Mucosa of stomach (tissue), 1 donor: ENCODE measurements around the gene SSH2.
"Not testable (repeated sequence)": the region's sequence is repeated elsewhere in the genome, so short reads cannot be mapped to it uniquely, and the experiment has no call there.

ENCODE experiments used
- H3K27me3 ChIP-seq: one replicate; pipeline ENCODE4 v1.7.0; 2013; ENCODE audit warnings: mild to moderate bottlenecking, low read length; ENCODE audit not compliant: control insufficient read depth, insufficient read depth
- H3K36me3 ChIP-seq: one replicate; pipeline ENCODE4 v1.7.0; 2013; ENCODE audit warnings: low read length; ENCODE audit not compliant: control insufficient read depth, insufficient read depth
- H3K4me1 ChIP-seq: one replicate; pipeline ENCODE4 v1.7.0; 2013; ENCODE audit warnings: mild to moderate bottlenecking, low read length; ENCODE audit not compliant: control insufficient read depth, insufficient read depth
- H3K4me3 ChIP-seq: one replicate; pipeline ENCODE4 v1.7.0; 2013; ENCODE audit warnings: low read length
- H3K9ac ChIP-seq: one replicate; pipeline ENCODE4 v1.7.0; 2013; ENCODE audit warnings: mild to moderate bottlenecking, low read length, moderate library complexity
- H3K9me3 ChIP-seq: one replicate; pipeline ENCODE4 v1.7.0; 2013; ENCODE audit warnings: mild to moderate bottlenecking, low read length, moderate library complexity; ENCODE audit not compliant: control insufficient read depth
- donor health status: Pancreatic carcinoma.

SSH2 gene

DNA sequence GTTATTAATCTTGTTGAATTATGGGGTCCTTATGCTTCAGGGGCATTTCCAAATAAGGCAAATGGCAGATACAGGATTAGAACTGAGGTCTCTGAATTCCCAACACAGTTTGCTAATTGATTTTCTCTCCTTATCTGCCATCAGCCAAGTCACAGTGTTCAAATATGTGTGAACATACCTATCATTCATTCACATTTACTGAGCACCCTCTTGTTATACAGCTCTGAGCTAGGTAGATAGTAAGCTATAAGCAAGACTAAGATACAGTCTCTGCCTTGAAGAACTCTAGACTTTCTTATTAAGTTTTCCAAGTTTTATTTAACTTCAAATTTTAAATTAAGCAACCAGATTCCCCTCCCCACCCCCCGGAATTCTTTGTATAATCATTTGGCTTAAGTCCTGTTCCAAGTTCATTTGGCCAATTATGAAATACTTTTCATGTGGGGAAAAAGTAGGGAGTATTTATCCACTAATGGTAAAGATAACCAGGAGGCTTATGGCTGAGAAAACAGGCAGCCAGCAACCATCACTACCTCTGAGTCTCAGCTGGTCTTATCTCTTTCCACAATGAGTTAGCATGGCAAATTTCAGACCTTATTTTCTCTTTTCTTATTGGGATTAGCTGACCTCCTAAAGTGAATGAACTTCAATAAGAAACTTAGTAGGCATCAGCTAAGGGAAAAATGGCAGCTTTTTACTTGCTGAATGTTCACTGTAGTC is 275.9 kb downstream of the SSH2 start:
- Histone ChIP-seq H3K36me3 (no peaks in the 10 kb centered on the region), H3K4me3 (no peak overlapping the region), H3K27me3 (no peaks in the 10 kb centered on the region), H3K4me1 (no peaks in the 10 kb centered on the region), H3K9me3 (no peaks in the 10 kb centered on the region), H3K9ac (no peak overlapping the region)

DNA sequence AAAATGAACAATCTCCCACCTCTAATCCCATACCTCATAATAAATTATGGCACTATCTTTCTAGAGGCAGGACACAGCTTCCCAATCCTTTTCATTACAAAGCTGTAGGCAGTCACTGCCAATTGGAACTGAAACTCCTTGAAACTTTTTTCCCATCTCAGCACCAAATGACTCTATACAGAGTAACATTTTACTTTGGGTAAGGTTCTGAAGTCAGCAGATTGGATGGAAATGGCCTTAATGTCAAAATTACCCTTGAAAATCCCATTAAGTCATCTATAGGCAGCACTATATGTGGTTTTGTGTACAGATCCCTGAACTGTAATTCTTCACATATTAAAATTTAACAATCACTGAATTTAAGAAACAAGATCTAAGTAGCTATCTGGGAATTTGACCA is 277.1 kb downstream of the SSH2 start:
- no peaks in the 10 kb centered on the region for H3K9me3 ChIP-seq
- H3K9ac ChIP-seq, result no peak overlapping the region
- H3K27me3 ChIP-seq, result no peaks in the 10 kb centered on the region
- no peaks in the 10 kb centered on the region for H3K4me1 ChIP-seq
- H3K4me3 ChIP-seq, result no peak overlapping the region
- H3K36me3 ChIP-seq, result no peaks in the 10 kb centered on the region

DNA sequence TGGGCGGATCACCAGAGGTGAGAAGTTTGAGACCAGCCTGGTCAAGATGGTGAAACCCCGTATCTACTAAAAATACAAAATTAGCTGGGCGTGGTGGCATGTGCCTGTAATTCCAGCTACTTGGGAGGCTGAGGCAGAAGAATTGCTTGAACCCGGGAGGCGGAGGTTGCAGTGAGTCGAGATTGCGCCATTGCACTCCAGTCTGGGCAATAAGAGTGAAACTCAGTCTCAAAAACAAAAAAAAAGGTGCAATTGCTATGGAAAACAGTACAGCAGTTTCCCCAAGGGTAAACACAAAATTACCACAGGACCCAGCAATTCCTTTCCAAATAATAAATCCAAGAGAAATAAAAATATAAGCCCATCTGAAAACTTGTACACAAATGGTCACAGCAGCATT is 278.1 kb downstream of the SSH2 start:
- H3K9ac ChIP-seq, H3K36me3 ChIP-seq, H3K4me3 ChIP-seq, H3K27me3 ChIP-seq, H3K9me3 ChIP-seq, H3K4me1 ChIP-seq: not testable (repeated sequence)

DNA sequence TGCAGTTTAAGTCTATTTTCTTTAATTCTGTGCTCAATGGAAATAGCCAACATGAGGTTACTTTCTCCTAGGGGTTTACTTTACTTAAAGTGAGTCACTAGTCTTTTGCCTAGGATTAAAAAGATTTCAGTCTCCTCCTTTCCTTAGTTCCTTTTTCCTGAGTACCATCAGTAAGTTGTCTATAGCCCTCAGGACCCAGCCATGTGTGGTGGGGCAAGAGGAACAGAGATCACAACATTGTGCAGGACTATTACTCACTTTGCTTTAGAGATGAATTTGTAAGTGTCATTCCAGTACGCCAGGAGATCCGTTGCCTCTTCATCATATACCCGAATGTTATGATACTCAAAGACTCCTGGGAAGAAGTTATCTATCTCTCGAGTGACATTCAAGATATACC is 279.6 kb downstream of the SSH2 start:
- Histone ChIP-seq H3K27me3 (no peaks in the 10 kb centered on the region), H3K36me3 (no peaks in the 10 kb centered on the region), H3K4me1 (no peaks in the 10 kb centered on the region), H3K9me3 (no peaks in the 10 kb centered on the region), H3K4me3 (no peak overlapping the region), H3K9ac (no peak overlapping the region)

GRCh38 chr17:29649359-29649758 is 280.7 kb downstream of the SSH2 start:
- Histone ChIP-seq H3K36me3 (no peaks in the 10 kb centered on the region), H3K4me3 (no peak overlapping the region), H3K4me1 (no peaks in the 10 kb centered on the region), H3K9ac (no peak overlapping the region), H3K9me3 (no peaks in the 10 kb centered on the region), H3K27me3 (no peaks in the 10 kb centered on the region)

- Histone ChIP-seq H3K4me1 (peaks cover 10% of the 10 kb centered on the region), H3K9ac (no peak overlapping the region), H3K4me3 (no peak overlapping the region), H3K36me3 (no peaks in the 10 kb centered on the region), H3K27me3 (no peaks in the 10 kb centered on the region), H3K9me3 (no peaks in the 10 kb centered on the region)
These were observed 282.0 kb downstream of the SSH2 start for GRCh38 chr17:29648005-29648404.

GRCh38 chr17:29645515-29646051 is 284.4 kb downstream of the SSH2 start:
- H3K4me1 ChIP-seq, result peaks cover 16% of the 10 kb centered on the region
- no peak overlapping the region for H3K9ac ChIP-seq
- no peak overlapping the region for H3K4me3 ChIP-seq

GRCh38 chr17:29643817-29644160 is 286.2 kb downstream of the SSH2 start:
- H3K9ac ChIP-seq, result no peak overlapping the region
- H3K4me1 ChIP-seq, result peaks cover 27% of the 10 kb centered on the region
- no peaks in the 10 kb centered on the region for H3K36me3 ChIP-seq
- no peak overlapping the region for H3K4me3 ChIP-seq
- H3K9me3 ChIP-seq, result no peaks in the 10 kb centered on the region
- no peaks in the 10 kb centered on the region for H3K27me3 ChIP-seq

More at GRCh38 chr17:29645515-29646051, 284.4 kb downstream of the SSH2 start:
- Histone ChIP-seq H3K9me3 (no peaks in the 10 kb centered on the region), H3K27me3 (no peaks in the 10 kb centered on the region), H3K36me3 (no peaks in the 10 kb centered on the region)

DNA sequence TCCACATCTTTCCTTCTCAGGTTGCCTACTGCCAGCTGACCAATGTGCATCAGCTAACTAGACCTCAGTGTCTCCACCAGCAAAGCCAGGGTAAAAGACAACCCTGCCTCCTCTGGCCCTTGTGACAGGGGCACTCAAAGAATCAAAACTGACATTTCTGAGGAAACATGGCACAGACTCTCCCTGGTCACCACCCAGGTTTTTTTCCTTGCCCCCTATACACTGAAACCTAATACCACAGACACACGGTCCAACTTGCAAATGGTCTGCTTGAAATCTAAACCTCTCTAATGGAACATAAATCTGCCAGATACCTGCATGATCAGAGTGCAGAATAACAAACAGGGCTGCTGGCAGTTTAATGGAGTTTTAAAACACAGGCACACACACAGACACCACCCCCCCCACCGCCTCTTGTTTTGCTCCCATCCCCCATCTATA is 287.8 kb downstream of the SSH2 start:
- no peaks in the 10 kb centered on the region for H3K9me3 ChIP-seq
- no peak overlapping the region for H3K4me3 ChIP-seq
- no peak overlapping the region for H3K9ac ChIP-seq
- H3K4me1 ChIP-seq, result peaks cover 27% of the 10 kb centered on the region
- H3K36me3 ChIP-seq, result no peaks in the 10 kb centered on the region
- H3K27me3 ChIP-seq, result no peaks in the 10 kb centered on the region

GRCh38 chr17:29640981-29641642 is 288.9 kb downstream of the SSH2 start:
- peaks cover 27% of the 10 kb centered on the region for H3K4me1 ChIP-seq
- no peak overlapping the region for H3K4me3 ChIP-seq
- no peak overlapping the region for H3K9ac ChIP-seq
- H3K9me3 ChIP-seq, result no peaks in the 10 kb centered on the region
- H3K27me3 ChIP-seq, result no peaks in the 10 kb centered on the region
- H3K36me3 ChIP-seq, result no peaks in the 10 kb centered on the region

- H3K4me3 ChIP-seq, result no peak overlapping the region
- no peaks in the 10 kb centered on the region for H3K9me3 ChIP-seq
- peaks cover 27% of the 10 kb centered on the region for H3K4me1 ChIP-seq
- H3K36me3 ChIP-seq, result no peaks in the 10 kb centered on the region
- H3K9ac ChIP-seq, result no peak overlapping the region
- no peaks in the 10 kb centered on the region for H3K27me3 ChIP-seq
These were observed 289.6 kb downstream of the SSH2 start for GRCh38 chr17:29640413-29640812.

DNA sequence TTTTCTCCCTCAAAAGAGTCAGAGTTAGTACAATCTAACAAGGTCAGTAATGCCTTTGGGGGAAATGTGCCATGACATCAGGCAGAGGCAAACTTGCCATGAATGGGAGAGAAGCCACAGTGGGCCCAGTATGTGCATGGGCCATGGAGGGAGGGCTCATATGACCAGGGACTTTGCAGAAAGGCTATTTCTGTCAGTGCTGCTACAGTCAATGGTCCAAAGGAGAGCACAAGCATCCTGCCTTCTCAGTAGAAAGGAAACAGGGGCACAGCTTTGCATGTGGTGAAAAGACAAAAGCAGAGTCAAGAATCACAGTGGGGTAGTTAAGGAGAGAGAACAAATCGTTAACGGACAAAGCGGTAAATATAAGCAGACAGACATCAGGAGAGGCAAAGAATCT is 296.1 kb downstream of the SSH2 start:
- H3K4me1 ChIP-seq, result peaks cover under 1% of the 10 kb centered on the region
- H3K9me3 ChIP-seq, result no peaks in the 10 kb centered on the region
- peaks cover 5% of the 10 kb centered on the region for H3K36me3 ChIP-seq
- no peaks in the 10 kb centered on the region for H3K27me3 ChIP-seq
- no peak overlapping the region for H3K4me3 ChIP-seq
- H3K9ac ChIP-seq, result no peak overlapping the region
